HCT116 (cell line): ENCODE measurements around the gene COX7B. TPM values are rescaled to one million over a fixed set of nuclear protein-coding genes. Genes with fewer than 3 reads are reported as not detected.

Source experiments
- ATAC-seq: fragments of 200-7000 bp; cut with Tn5 transposase; 2 replicates; pipeline ENCODE4 v1.9.1; 2020; ENCODE audit warnings: mild to moderate bottlenecking, moderate library complexity
- BruUV-seq: library from RNA; stranded (reverse); fragments of 400-500 nt; replicated peaks from 2 replicates; lab custom pipeline; 2021; lab: Mats Ljungman, UMichigan
- CTCF ChIA-PET: fragments of 300-600 bp; sonication (Branson Sonifier 250); formaldehyde crosslinking; loops from one replicate; lab custom pipeline; 2021; ENCODE audit warnings: antibody characterized with exemption; lab: Charles Lee
- POLR2A ChIA-PET: fragments of 300-600, 350-600 bp; sonication (Branson Sonifier 250); formaldehyde crosslinking; loops from one replicate; lab custom pipeline; 2021; ENCODE audit warnings: antibody characterized with exemption; lab: Charles Lee
- RAD21 ChIA-PET, 2 experiments: fragments of 300-600 bp; sonication (Branson Sonifier 250); formaldehyde crosslinking; loops; one replicate each; lab custom pipeline; 2023; ENCODE audit warnings: low total read pairs in 2 of 2; ENCODE audit not compliant: uncharacterized antibody in 2 of 2, unreplicated experiment in 2 of 2, low non-redundant PET in 1 of 2; lab: Charles Lee
- DNase-seq: peaks from one replicate; pipeline ENCODE4 v3.0.0-alpha.2; 2010; ENCODE audit warnings: low read depth, low spot score
- H2AFZ ChIP-seq: fragments of 200-600 bp; shearing (Covaris generic), sonication (generic); 2 replicates; pipeline ENCODE4 v1.6.1; 2017; ENCODE audit warnings: low read depth, mixed run types, mixed read lengths, antibody characterized with exemption, low read length; ENCODE audit not compliant: poor library complexity, severe bottlenecking
- H3K27ac ChIP-seq: 2 replicates; pipeline ENCODE4 v1.5.1; 2012; ENCODE audit warnings: low read depth, low read length
- H3K27me3 ChIP-seq: fragments of 200-600 bp; sonication (generic); 2 replicates; pipeline ENCODE4 v1.6.1; 2016; ENCODE audit warnings: mixed run types, low read length, mixed read lengths; ENCODE audit not compliant: insufficient read depth
- H3K36me3 ChIP-seq, 2 experiments: fragments of 200-500 bp in 1 of 2; fragments of 200-600 bp in 1 of 2; sonication (Bioruptor generic) in 1 of 2; sonication (generic) in 1 of 2; 2 replicates each; pipeline versions ENCODE4 v1.5.1 to v1.6.1; 2014 to 2016; ENCODE audit warnings: low read length in 2 of 2, inconsistent platforms in 1 of 2, mixed read lengths in 1 of 2, mixed run types in 1 of 2; ENCODE audit not compliant: insufficient read depth in 2 of 2, control insufficient read depth in 1 of 2
- H3K4me1 ChIP-seq, 2 experiments: fragments of 200-600 bp in 1 of 2; sonication (generic) in 1 of 2; 2 replicates each; pipeline versions ENCODE4 v1.5.1 to v1.6.1; 2012 to 2017; ENCODE audit warnings: low read length in 2 of 2, inconsistent platforms in 1 of 2, mild to moderate bottlenecking in 1 of 2, mixed read lengths in 1 of 2, mixed run types in 1 of 2, moderate library complexity in 1 of 2; ENCODE audit not compliant: insufficient read depth in 2 of 2, control insufficient read depth in 1 of 2
- H3K4me2 ChIP-seq: fragments of 200-600 bp; sonication (generic); 2 replicates; pipeline ENCODE4 v1.6.1; 2017; ENCODE audit warnings: mixed run types, low read length, mixed read lengths
- H3K4me3 ChIP-seq, 2 experiments: fragments of 200-600 bp in 1 of 2; sonication (generic) in 1 of 2; replicated peaks in 1 of 2; 2 replicates each; pipeline ENCODE4 v1.5.1; 2011 to 2016; ENCODE audit warnings: low read length in 2 of 2, control low read depth in 1 of 2, low read depth in 1 of 2, mild to moderate bottlenecking in 1 of 2, mixed read lengths in 1 of 2, mixed run types in 1 of 2
- H3K79me2 ChIP-seq: fragments of 200-600 bp; sonication (generic); 2 replicates; pipeline ENCODE4 v1.6.1; 2017; ENCODE audit warnings: mild to moderate bottlenecking, mixed run types, low read length, moderate library complexity, mixed read lengths; ENCODE audit not compliant: insufficient read depth
- H3K9ac ChIP-seq: fragments of 200-600 bp; sonication (generic); 2 replicates; pipeline ENCODE4 v1.6.1; 2016; ENCODE audit warnings: low read length, mixed read lengths
- H3K9me2 ChIP-seq: fragments of 200-600 bp; sonication (generic), shearing (Covaris generic); 2 replicates; pipeline ENCODE4 v1.6.1; 2017; ENCODE audit warnings: mixed run types, mild to moderate bottlenecking, moderate library complexity; ENCODE audit not compliant: insufficient read depth
- H3K9me3 ChIP-seq, 2 experiments: fragments of 200-500 bp in 1 of 2; fragments of 200-600 bp in 1 of 2; sonication (Bioruptor generic) in 1 of 2; sonication (generic) in 1 of 2; 2 replicates each; pipeline ENCODE4 v1.6.1; 2014 to 2017; ENCODE audit warnings: low read length in 2 of 2, mixed read lengths in 2 of 2, inconsistent platforms in 1 of 2, low read depth in 1 of 2, mild to moderate bottlenecking in 1 of 2, mixed run types in 1 of 2, moderate library complexity in 1 of 2; ENCODE audit not compliant: control insufficient read depth in 1 of 2, insufficient read depth in 1 of 2
- H4K20me1 ChIP-seq: fragments of 200-600 bp; sonication (generic), shearing (Covaris generic); 2 replicates; pipeline ENCODE4 v1.6.1; 2017; ENCODE audit warnings: mixed run types, mild to moderate bottlenecking, moderate library complexity; ENCODE audit not compliant: insufficient read depth
- CEBPB ChIP-seq: IDR thresholded peaks from 2 replicates; pipeline ENCODE4 v1.6.1; 2012; ENCODE audit warnings: low read depth
- CTCF ChIP-seq, 3 experiments: fragments of 200-600 bp in 1 of 3; sonication (generic) in 1 of 3; IDR thresholded peaks in 2 of 3; conservative IDR thresholded peaks in 1 of 3; 2 replicates each; pipeline ENCODE4 v1.5.1; 2012 to 2017; ENCODE audit warnings: low read depth in 2 of 3, low read length in 2 of 3, antibody characterized with exemption in 1 of 3, borderline replicate concordance in 1 of 3, control low read depth in 1 of 3, mild to moderate bottlenecking in 1 of 3, mixed read lengths in 1 of 3, mixed run types in 1 of 3, moderate library complexity in 1 of 3; ENCODE audit not compliant: insufficient read depth in 1 of 3
- ELF1 ChIP-seq: IDR thresholded peaks from 2 replicates; pipeline ENCODE4 v1.6.1; 2012; ENCODE audit warnings: low read depth, borderline replicate concordance
- EZH2 ChIP-seq: fragments of 200-600 bp; sonication (generic); IDR thresholded peaks from 2 replicates; pipeline ENCODE4 v1.6.1; 2017; ENCODE audit warnings: antibody characterized with exemption, mixed run types
- EZH2phosphoT487 ChIP-seq: fragments of 200-600 bp; IDR thresholded peaks from 2 replicates; pipeline ENCODE4 v1.6.1; 2018; ENCODE audit warnings: antibody characterized with exemption, borderline replicate concordance
- JUND ChIP-seq: IDR thresholded peaks from 2 replicates; pipeline ENCODE4 v1.6.1; 2012
- MAX ChIP-seq: IDR thresholded peaks from 2 replicates; pipeline ENCODE4 v1.6.1; 2012
- POLR2A ChIP-seq: IDR thresholded peaks from 2 replicates; pipeline ENCODE4 v1.7.0; 2011; ENCODE audit warnings: borderline replicate concordance; ENCODE audit not compliant: insufficient read depth, insufficient read length; ENCODE audit errors: extremely low read depth
- RAD21 ChIP-seq: IDR thresholded peaks from 2 replicates; pipeline ENCODE4 v1.6.1; 2012; ENCODE audit warnings: low read depth, mild to moderate bottlenecking
- REST ChIP-seq: IDR thresholded peaks from 2 replicates; pipeline ENCODE4 v1.6.1; 2012; ENCODE audit warnings: low read depth
- SP1 ChIP-seq: IDR thresholded peaks from 2 replicates; pipeline ENCODE4 v1.6.1; 2012; ENCODE audit warnings: low read depth
- ZFX ChIP-seq: fragments of 450-650 bp; IDR thresholded peaks from 2 replicates; pipeline ENCODE4 v1.6.1; 2017
- intact Hi-C: fragments of 100-400 bp; cut with micrococcal nuclease; formaldehyde crosslinking; loops from 2 replicates; pipeline ENCODE4 v1.10.0; 2022
- total RNA-seq: library from RNA; stranded (reverse); gene quantifications from one replicate; pipeline ENCODE4 v1.2.1, GENCODE V29; 2021; ENCODE audit not compliant: unreplicated experiment

Gene COX7B
- total RNA-seq, 1 experiment from 2014 or later = 268 TPM

- TF ChIP-seq MAX (peak; percentile 70), POLR2A (no peak), ZFX (no peak), SP1 (peak; percentile 27; the same call in 1 of the 2 replicates), EZH2 (no peak)
These were observed 11.0 kb downstream of the COX7B start, which contains the start of gene ATP7A (continued) for GRCh38 chrX:77910108-77910840.

GRCh38 chrX:77917294-77917933 lies 18.1 kb downstream of the COX7B start:
- ChIA-PET CTCF (no interaction called here), POLR2A (no interaction called here), RAD21 (no interaction called here)
- Histone ChIP-seq H2AFZ (no peak overlapping the region), H3K4me3 (no peak overlapping the region), H3K9ac (no peak overlapping the region), H3K79me2 (no peaks in the 10 kb centered on the region), H3K9me3 (no peaks in the 10 kb centered on the region), H3K27me3 (no peaks in the 10 kb centered on the region), H3K9me2 (no peaks in the 10 kb centered on the region)
- intact Hi-C loops = no loop called here
- no peak for DNase-seq
- TF ChIP-seq SP1 (no peak), RAD21 (no peak), ELF1 (no peak), REST (no peak), EZH2phosphoT487 (no peak), EZH2 (no peak), CEBPB (no peak), CTCF (IDR thresholded peaks at IDR 0.05 in 2 of 3, conservative IDR thresholded peaks at IDR 0.05 in 1 of 3; ENCODE audit: borderline replicate concordance in 1 of 3, insufficient read depth in 1 of 3, low read depth in 2 of 3, low read length in 2 of 3) (no peak), MAX (no peak), JUND (no peak)
- TF ChIP-seq, all 23 proteins: peak for 0
- no peak overlapping the region for H3K4me2 ChIP-seq
- H3K36me3 ChIP-seq = no peaks in the 10 kb centered on the region
- H3K27ac ChIP-seq = no peak overlapping the region
- no peaks in the 10 kb centered on the region for H4K20me1 ChIP-seq
- ATAC-seq = no peak
- BruUV-seq = no TSS peak
- H3K4me1 ChIP-seq = no peaks in the 10 kb centered on the region
